Liver (tissue), 9 donors: ENCODE data around the gene PTMA. TPM values are rescaled to one million over a fixed set of nuclear protein-coding genes. Genes with fewer than 3 reads are reported as not detected.

ENCODE experiments used
- DNase-seq: peaks from one replicate; pipeline ENCODE4 v3.0.0-alpha.2; 2017; ENCODE audit warnings: low spot score
- H3K27ac ChIP-seq, 2 donors: one replicate each; pipeline ENCODE4 v1.7.0; 2013; ENCODE audit warnings: inconsistent platforms in 2 of 2, low read length in 2 of 2, control low read depth in 1 of 2, low read depth in 1 of 2, mild to moderate bottlenecking in 1 of 2
- H3K27me3 ChIP-seq, 4 donors: one replicate each; pipeline versions ENCODE4 v1.6.1 to v1.7.0; 2013; ENCODE audit warnings: low read length in 3 of 4, inconsistent platforms in 1 of 4, mild to moderate bottlenecking in 1 of 4, moderate library complexity in 1 of 4; ENCODE audit not compliant: control insufficient read depth in 4 of 4, insufficient read depth in 4 of 4
- H3K36me3 ChIP-seq, 4 donors: one replicate each; pipeline versions ENCODE4 v1.6.1 to v1.7.0; 2013; ENCODE audit warnings: low read length in 3 of 4, mild to moderate bottlenecking in 3 of 4, low read depth in 1 of 4, moderate library complexity in 1 of 4; ENCODE audit not compliant: control insufficient read depth in 4 of 4, insufficient read depth in 3 of 4
- H3K4me1 ChIP-seq, 4 donors: one replicate each; pipeline versions ENCODE4 v1.6.1 to v1.7.0; 2013; ENCODE audit warnings: low read length in 3 of 4, mild to moderate bottlenecking in 3 of 4, moderate library complexity in 1 of 4; ENCODE audit not compliant: control insufficient read depth in 4 of 4, insufficient read depth in 4 of 4
- H3K4me3 ChIP-seq, 3 donors: one replicate each; pipeline versions ENCODE4 v1.6.1 to v1.7.0; 2013; ENCODE audit warnings: low read length in 3 of 3, control low read depth in 1 of 3, low read depth in 1 of 3, mild to moderate bottlenecking in 1 of 3
- H3K9ac ChIP-seq, 2 donors: one replicate each; pipeline ENCODE4 v1.7.0; 2013; ENCODE audit warnings: low read length in 2 of 2, mild to moderate bottlenecking in 2 of 2, moderate library complexity in 2 of 2, control low read depth in 1 of 2, low read depth in 1 of 2
- H3K9me3 ChIP-seq, 4 donors: one replicate each; pipeline versions ENCODE4 v1.6.1 to v1.7.0; 2013; ENCODE audit warnings: low read length in 3 of 4; ENCODE audit not compliant: control insufficient read depth in 4 of 4
- ATF3 ChIP-seq: IDR thresholded peaks from 2 replicates; pipeline ENCODE4 v1.6.1; 2016; ENCODE audit warnings: antibody characterized with exemption
- CTCF ChIP-seq: fragments of 150-350 bp; IDR thresholded peaks from 2 replicates; pipeline ENCODE4 v1.5.1; 2017; ENCODE audit warnings: improper control_type of control experiment, low read depth, low read length; ENCODE audit not compliant: missing input control
- EGR1 ChIP-seq, 2 donors: IDR thresholded peaks; 2 replicates each; pipeline ENCODE4 v1.6.1; 2016 to 2018; ENCODE audit warnings: antibody characterized with exemption in 2 of 2, low read depth in 2 of 2
- FOXA1 ChIP-seq: IDR thresholded peaks from 2 replicates; pipeline ENCODE4 v1.6.1; 2016; ENCODE audit warnings: antibody characterized with exemption
- FOXA2 ChIP-seq: IDR thresholded peaks from 2 replicates; pipeline ENCODE4 v1.6.1; 2016; ENCODE audit warnings: antibody characterized with exemption
- HNF4A ChIP-seq, 2 donors: conservative IDR thresholded peaks; 2 replicates each; pipeline ENCODE4 v1.6.1; 2016; ENCODE audit warnings: antibody characterized with exemption in 2 of 2, mild to moderate bottlenecking in 2 of 2
- HNF4G ChIP-seq: IDR thresholded peaks from 2 replicates; pipeline ENCODE4 v1.6.1; 2016; ENCODE audit warnings: antibody characterized with exemption
- JUND ChIP-seq, 2 donors: IDR thresholded peaks; 2 replicates each; pipeline ENCODE4 v1.6.1; 2016; ENCODE audit warnings: antibody characterized with exemption in 2 of 2
- NR2F2 ChIP-seq: IDR thresholded peaks from 2 replicates; pipeline ENCODE4 v1.6.1; 2016; ENCODE audit warnings: antibody characterized with exemption
- RAD21 ChIP-seq, 2 donors: IDR thresholded peaks; 2 replicates each; pipeline ENCODE4 v1.6.1; 2016; ENCODE audit warnings: antibody characterized with exemption in 2 of 2, mild to moderate bottlenecking in 2 of 2
- REST ChIP-seq: IDR thresholded peaks from 2 replicates; pipeline ENCODE4 v1.6.1; 2016; ENCODE audit warnings: antibody characterized with exemption, mild to moderate bottlenecking
- RXRA ChIP-seq, 2 donors: IDR thresholded peaks; 2 replicates each; pipeline ENCODE4 v1.6.1; 2017 to 2018; ENCODE audit warnings: antibody characterized with exemption in 2 of 2, mild to moderate bottlenecking in 1 of 2
- SP1 ChIP-seq: IDR thresholded peaks from 2 replicates; pipeline ENCODE4 v1.6.1; 2018; ENCODE audit warnings: antibody characterized with exemption, mild to moderate bottlenecking
- TAF1 ChIP-seq: conservative IDR thresholded peaks from 2 replicates; pipeline ENCODE4 v1.6.1; 2016; ENCODE audit warnings: antibody characterized with exemption, mild to moderate bottlenecking
- YY1 ChIP-seq: IDR thresholded peaks from 2 replicates; pipeline ENCODE4 v1.6.1; 2016; ENCODE audit warnings: antibody characterized with exemption, mild to moderate bottlenecking
- ZBTB33 ChIP-seq: IDR thresholded peaks from 2 replicates; pipeline ENCODE4 v1.6.1; 2016; ENCODE audit warnings: antibody characterized with exemption
- WGBS: extraction: QIAGEN DNeasy Blood & Tissue Kit; methylation state at CpG from one replicate; pipeline ENCODE4 v1.1.7; 2013; 5-methylcytosine and 5-hydroxymethylcytosine counted together
- polyA plus RNA-seq, 2 donors: library from polyadenylated mRNA; stranded (reverse) in 1 of 2; unstranded in 1 of 2; fragments of 200-250 nt in 1 of 2; fragments of >200 nt in 1 of 2; fragmentation: Nextera tagmentation in 1 of 2; extraction: Ambion mirVana in 1 of 2; gene quantifications; one replicate each; pipeline versions ENCODE4 v1.2.1 to v1.2.3, GENCODE V29; 2013 to 2015
- total RNA-seq, 2 donors: library from RNA; depleted of rRNA; stranded (reverse); fragments of >200 nt; gene quantifications; one replicate each; pipeline ENCODE4 v1.2.3, GENCODE V29; 2014
- TF ChIP-seq, protein P1 (sequence below): IDR thresholded peaks from 2 replicates; pipeline ENCODE4 v1.6.1; 2016; ENCODE audit warnings: antibody characterized with exemption
- donor health status: healthy.
- donor health status: healthy.
- donor health status: healthy.
- donor health status: healthy.
- donor health status: healthy.

PTMA gene
- total and polyA plus RNA-seq, 4 donors: 201 to 523 (median 366) TPM

- H3K9ac ChIP-seq: no peak overlapping the region
- no peak for TF ChIP-seq FOXA1
- no peak for TF ChIP-seq ZBTB33
- no peak for TF ChIP-seq TAF1
- no peak for TF ChIP-seq ATF3
- no peak for TF ChIP-seq RAD21 (IDR thresholded peaks at IDR 0.05)
- no peak for TF ChIP-seq NR2F2
- no peak for TF ChIP-seq HNF4A (conservative IDR thresholded peaks at IDR 0.05)
- no peak for TF ChIP-seq RXRA (IDR thresholded peaks at IDR 0.05)
- no peak for TF ChIP-seq JUND (IDR thresholded peaks at IDR 0.05)
- no peak for TF ChIP-seq HNF4G
- TF ChIP-seq EGR1 (IDR thresholded peaks at IDR 0.05; ENCODE audit: low read depth in 2 of 2): no peak
- no peaks in the 10 kb centered on the region for H3K36me3 ChIP-seq
- no peaks in the 10 kb centered on the region for H3K4me1 ChIP-seq
- no peaks in the 10 kb centered on the region for H3K27me3 ChIP-seq
- no peak for DNase-seq
- no peaks in the 10 kb centered on the region for H3K9me3 ChIP-seq
- no peak overlapping the region for H3K27ac ChIP-seq
- H3K4me3 ChIP-seq: no peak overlapping the region
- 86% methylated on average over 8 of the region's 8 CpGs for WGBS
These were observed 13.0 kb downstream of the PTMA start for GRCh38 chr2:231720987-231721966.

GRCh38 chr2:231722721-231723307 is 14.5 kb downstream of the PTMA start:
- Histone ChIP-seq H3K27ac (no peak overlapping the region), H3K36me3 (no peaks in the 10 kb centered on the region), H3K9ac (no peak overlapping the region), H3K4me1 (no peaks in the 10 kb centered on the region), H3K9me3 (no peaks in the 10 kb centered on the region), H3K4me3 (no peak overlapping the region), H3K27me3 (no peaks in the 10 kb centered on the region)
- WGBS: 94% methylated on average over 8 of the region's 8 CpGs
- no peak for DNase-seq
- no peak for TF ChIP-seq YY1
- no peak for TF ChIP-seq REST
- TF ChIP-seq CTCF: no peak
- no peak for TF ChIP-seq NR2F2
- no peak for TF ChIP-seq TAF1
- TF ChIP-seq, protein P1, sequence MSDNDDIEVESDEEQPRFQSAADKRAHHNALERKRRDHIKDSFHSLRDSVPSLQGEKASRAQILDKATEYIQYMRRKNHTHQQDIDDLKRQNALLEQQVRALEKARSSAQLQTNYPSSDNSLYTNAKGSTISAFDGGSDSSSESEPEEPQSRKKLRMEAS: no peak
- no peak for TF ChIP-seq FOXA2
- no peak for TF ChIP-seq HNF4G
- no peak for TF ChIP-seq FOXA1
- no peak for TF ChIP-seq RAD21 (IDR thresholded peaks at IDR 0.05)
- TF ChIP-seq RXRA (IDR thresholded peaks at IDR 0.05): no peak
- no peak for TF ChIP-seq SP1
- no peak for TF ChIP-seq JUND (IDR thresholded peaks at IDR 0.05)
- no peak for TF ChIP-seq HNF4A (conservative IDR thresholded peaks at IDR 0.05)
- no peak for TF ChIP-seq EGR1 (IDR thresholded peaks at IDR 0.05; ENCODE audit: low read depth in 2 of 2)
- TF ChIP-seq ZBTB33: no peak
